AG09309 (cell line): ENCODE results near the gene SPATS2.
A peak's percentile ranks its signal among the peaks of the same experiment; 100 is the strongest.

Experiments
- DNase-seq: peaks from one replicate; pipeline ENCODE4 v3.0.0-alpha.2; 2010; ENCODE audit warnings: low read depth
- H3K4me3 ChIP-seq: 2 replicates; pipeline ENCODE4 v1.5.1; 2011; ENCODE audit warnings: mild to moderate bottlenecking, low read depth, low read length, moderate library complexity; ENCODE audit not compliant: control insufficient read depth
- CTCF ChIP-seq: IDR thresholded peaks from 2 replicates; pipeline ENCODE4 v1.5.1; 2011; ENCODE audit warnings: mild to moderate bottlenecking, low read depth, low read length, inconsistent platforms; ENCODE audit not compliant: insufficient read depth, control insufficient read depth; ENCODE audit errors: missing control alignments

The SPATS2 gene

GRCh38 chr12:49336645-49337584, 30.3 kb upstream of the SPATS2 start, which contains the start of gene C1QL4:
Gene C1QL4, minus strand, starts transcription at chr12:49337188. Its CDS starts 711 bp downstream, at chr12:49336477.
- peak; percentile 88 for TF ChIP-seq CTCF
- DNase-seq = no peak
- H3K4me3 ChIP-seq = peak within 1 kb of the TSS; percentile 40

GRCh38 chr12:49338830-49339463, 28.3 kb upstream of the SPATS2 start:
- H3K4me3 ChIP-seq = no peak overlapping the region
- DNase-seq = no peak
- no peak for TF ChIP-seq CTCF

GRCh38 chr12:49339464-49339861, 27.8 kb upstream of the SPATS2 start:
- no peak for TF ChIP-seq CTCF
- no peak for DNase-seq
- H3K4me3 ChIP-seq = no peak overlapping the region

GRCh38 chr12:49340095-49340870, 27.0 kb upstream of the SPATS2 start:
- no peak overlapping the region for H3K4me3 ChIP-seq
- no peak for DNase-seq
- no peak for TF ChIP-seq CTCF

GRCh38 chr12:49340971-49341776, 26.1 kb upstream of the SPATS2 start:
- TF ChIP-seq CTCF = no peak
- H3K4me3 ChIP-seq = no peak overlapping the region
- DNase-seq = no peak

- TF ChIP-seq CTCF = no peak
- H3K4me3 ChIP-seq = no peak overlapping the region
- no peak for DNase-seq
These were observed 25.5 kb upstream of the SPATS2 start for GRCh38 chr12:49341777-49342065.
